H1 (cell line): Measurements from ENCODE around the gene FNDC10. TPM values are rescaled to one million over a fixed set of nuclear protein-coding genes. Genes with fewer than 3 reads are reported as not detected.

ENCODE experiments used
- CTCF ChIA-PET: fragments of 300-600 bp; sonication (Branson Sonifier 250); formaldehyde crosslinking; loops from one replicate; lab custom pipeline; 2021; ENCODE audit not compliant: partially characterized antibody; lab: Charles Lee
- POLR2A ChIA-PET: fragments of 300-600 bp; sonication (Branson Sonifier 250); formaldehyde crosslinking; loops from one replicate; lab custom pipeline; 2021; ENCODE audit warnings: inconsistent platforms; ENCODE audit not compliant: partially characterized antibody; lab: Charles Lee
- DNase-seq, 2 experiments: peaks; one replicate each; pipeline versions ENCODE4 v3.0.0 to v3.0.0-alpha.2; 2010 to 2022; ENCODE audit warnings: low spot score in 2 of 2, low read depth in 1 of 2, mixed read lengths in 1 of 2
- FAIRE-seq: peaks from 2 replicates; lab custom pipeline; 2011; peaks lifted over from hg19 to GRCh38; lab: Jason Lieb, UNC
- H2AFZ ChIP-seq: 2 replicates; pipeline ENCODE4 v1.8.1; 2012; ENCODE audit warnings: low read length, inconsistent platforms
- H2AK5ac ChIP-seq: 2 replicates; pipeline ENCODE4 v1.6.1; 2013; ENCODE audit warnings: low read depth, low read length
- H2BK120ac ChIP-seq: replicated peaks from 2 replicates; pipeline ENCODE3; 2013; ENCODE audit warnings: low read depth, low read length, inconsistent platforms
- H2BK12ac ChIP-seq: 2 replicates; pipeline ENCODE4 v1.6.1; 2013; ENCODE audit warnings: low read depth, low read length
- H2BK15ac ChIP-seq: 2 replicates; pipeline ENCODE4 v1.6.1; 2013; ENCODE audit warnings: low read length
- H2BK20ac ChIP-seq: 2 replicates; pipeline ENCODE4 v1.6.1; 2013; ENCODE audit warnings: low read length
- H2BK5ac ChIP-seq: 2 replicates; pipeline ENCODE4 v1.6.1; 2013; ENCODE audit warnings: low read depth, low read length
- H3K14ac ChIP-seq: 2 replicates; pipeline ENCODE4 v1.6.1; 2013; ENCODE audit warnings: inconsistent platforms; ENCODE audit not compliant: insufficient read length
- H3K18ac ChIP-seq: 2 replicates; pipeline ENCODE4 v1.6.1; 2013; ENCODE audit warnings: low read length; ENCODE audit errors: extremely low read depth
- H3K23ac ChIP-seq: 2 replicates; pipeline ENCODE4 v1.6.1; 2013; ENCODE audit warnings: inconsistent platforms; ENCODE audit not compliant: insufficient read length
- H3K23me2 ChIP-seq: 2 replicates; pipeline ENCODE4 v1.6.1; 2013; ENCODE audit warnings: low read depth, low read length
- H3K27ac ChIP-seq: 2 replicates; pipeline ENCODE4 v1.6.1; 2011; ENCODE audit warnings: low read depth, low read length, inconsistent platforms
- H3K27me3 ChIP-seq, 4 experiments: replicated peaks in 1 of 4; 1 replicate in 1 of 4; 2 replicates in 3 of 4; pipeline versions ENCODE4 v1.6.1 to v1.8.1; 2011 to 2013; ENCODE audit warnings: low read length in 3 of 4, mild to moderate bottlenecking in 3 of 4, inconsistent platforms in 2 of 4, mixed read lengths in 2 of 4, moderate library complexity in 1 of 4; ENCODE audit not compliant: control insufficient read depth in 3 of 4, insufficient read depth in 3 of 4; ENCODE audit errors: extremely low read depth in 1 of 4
- H3K36me3 ChIP-seq, 4 experiments: 2 replicates each; pipeline versions ENCODE4 v1.6.1 to v1.8.1; 2011 to 2013; ENCODE audit warnings: mild to moderate bottlenecking in 4 of 4, low read length in 3 of 4, moderate library complexity in 2 of 4, control low read depth in 1 of 4, inconsistent platforms in 1 of 4; ENCODE audit not compliant: insufficient read depth in 4 of 4, control insufficient read depth in 2 of 4
- H3K4ac ChIP-seq: replicated peaks from 2 replicates; pipeline ENCODE3; 2013; ENCODE audit warnings: low read length, low read depth, mixed read lengths, inconsistent platforms; ENCODE audit not compliant: insufficient read length
- H3K4me1 ChIP-seq, 4 experiments: replicated peaks in 1 of 4; 1 replicate in 1 of 4; 2 replicates in 3 of 4; pipeline versions ENCODE4 v1.6.1 to v1.8.1; 2011 to 2013; ENCODE audit warnings: low read length in 3 of 4, inconsistent platforms in 2 of 4, mixed read lengths in 1 of 4; ENCODE audit not compliant: insufficient read depth in 4 of 4, control insufficient read depth in 3 of 4
- H3K4me2 ChIP-seq, 2 experiments: 2 replicates each; pipeline versions ENCODE4 v1.6.1 to v1.8.1; 2011 to 2013; ENCODE audit warnings: low read depth in 2 of 2, low read length in 2 of 2, control low read depth in 1 of 2, inconsistent platforms in 1 of 2, mild to moderate bottlenecking in 1 of 2; ENCODE audit not compliant: insufficient read depth in 1 of 2
- H3K4me3 ChIP-seq, 4 experiments: fragments of 200-600, 300-600 bp in 1 of 4; sonication (generic), shearing (Covaris generic), sonication (Bioruptor Twin) in 1 of 4; 2 replicates each; pipeline versions ENCODE4 v1.5.1 to v1.8.1; 2011 to 2016; ENCODE audit warnings: low read length in 4 of 4, low read depth in 3 of 4, control low read depth in 2 of 4, inconsistent platforms in 2 of 4, mild to moderate bottlenecking in 2 of 4, mixed read lengths in 1 of 4, moderate library complexity in 1 of 4; ENCODE audit not compliant: insufficient read depth in 2 of 4; ENCODE audit errors: extremely low read depth in 1 of 4
- H3K56ac ChIP-seq: replicated peaks from 2 replicates; pipeline ENCODE3; 2013; ENCODE audit warnings: low read depth, mild to moderate bottlenecking, mixed read lengths, low read length, inconsistent platforms; ENCODE audit not compliant: insufficient read length
- H3K79me1 ChIP-seq: 2 replicates; pipeline ENCODE4 v1.6.1; 2013; ENCODE audit warnings: low read depth, low read length, control low read depth
- H3K79me2 ChIP-seq, 2 experiments: 2 replicates each; pipeline versions ENCODE4 v1.6.1 to v1.8.1; 2012 to 2013; ENCODE audit warnings: low read length in 2 of 2, mild to moderate bottlenecking in 2 of 2, inconsistent platforms in 1 of 2; ENCODE audit not compliant: insufficient read depth in 2 of 2, control insufficient read depth in 1 of 2
- H3K9ac ChIP-seq, 4 experiments: replicated peaks in 1 of 4; 1 replicate in 1 of 4; 2 replicates in 3 of 4; pipeline versions ENCODE4 v1.6.1 to v1.8.1; 2011 to 2013; ENCODE audit warnings: low read depth in 3 of 4, low read length in 3 of 4, control low read depth in 2 of 4, mild to moderate bottlenecking in 2 of 4, moderate library complexity in 2 of 4, inconsistent platforms in 1 of 4; ENCODE audit errors: extremely low read depth in 1 of 4
- H3K9me3 ChIP-seq, 2 experiments: 2 replicates each; pipeline versions ENCODE4 v1.6.1 to v1.8.1; 2012 to 2013; ENCODE audit warnings: mild to moderate bottlenecking in 2 of 2, moderate library complexity in 2 of 2, control low read depth in 1 of 2, inconsistent platforms in 1 of 2, low read depth in 1 of 2, low read length in 1 of 2, mixed read lengths in 1 of 2; ENCODE audit not compliant: insufficient read depth in 2 of 2
- H4K20me1 ChIP-seq, 2 experiments: replicated peaks in 1 of 2; 2 replicates each; pipeline versions ENCODE3 to v1.8.1; 2011 to 2013; ENCODE audit warnings: inconsistent platforms in 2 of 2, low read length in 2 of 2, mild to moderate bottlenecking in 1 of 2; ENCODE audit not compliant: insufficient read depth in 2 of 2, control insufficient read depth in 1 of 2
- H4K5ac ChIP-seq: 2 replicates; pipeline ENCODE4 v1.6.1; 2013; ENCODE audit warnings: low read length, low read depth, mixed read lengths, inconsistent platforms; ENCODE audit not compliant: insufficient read length
- H4K8ac ChIP-seq: 2 replicates; pipeline ENCODE4 v1.8.0; 2013; ENCODE audit warnings: mild to moderate bottlenecking, moderate library complexity, low read length, inconsistent platforms; ENCODE audit not compliant: insufficient read depth; ENCODE audit errors: extremely low read depth
- H4K91ac ChIP-seq: replicated peaks from 2 replicates; pipeline ENCODE3; 2013; ENCODE audit warnings: low read length, mixed read lengths, inconsistent platforms; ENCODE audit not compliant: insufficient read length
- CTCF ChIP-seq, 3 experiments: IDR thresholded peaks; 1 replicate in 2 of 3; 2 replicates in 1 of 3; pipeline versions ENCODE4 v1.5.1 to v1.6.1; 2011; ENCODE audit warnings: low read length in 3 of 3, mild to moderate bottlenecking in 3 of 3, inconsistent platforms in 2 of 3, low read depth in 1 of 3, moderate library complexity in 1 of 3; ENCODE audit not compliant: insufficient read depth in 1 of 3; ENCODE audit errors: control extremely low read depth in 1 of 3
- HDAC2 ChIP-seq, 2 experiments: fragments of 300-600 bp in 1 of 2; sonication (generic) in 1 of 2; IDR thresholded peaks; 2 replicates each; pipeline ENCODE4 v1.6.1; 2011 to 2012; ENCODE audit warnings: low read depth in 2 of 2, low read length in 2 of 2, mild to moderate bottlenecking in 2 of 2, moderate library complexity in 2 of 2, borderline replicate concordance in 1 of 2, inconsistent platforms in 1 of 2
- NANOG ChIP-seq: IDR thresholded peaks from 2 replicates; pipeline ENCODE4 v1.6.1; 2011; ENCODE audit warnings: low read length, low read depth, mild to moderate bottlenecking, inconsistent platforms; ENCODE audit not compliant: insufficient read depth, poor library complexity, severe bottlenecking
- POLR2A ChIP-seq, 2 experiments: IDR thresholded peaks; 1 replicate in 1 of 2; 2 replicates in 1 of 2; pipeline ENCODE4 v1.6.1; 2011; ENCODE audit warnings: low read depth in 2 of 2, low read length in 2 of 2, mild to moderate bottlenecking in 2 of 2; ENCODE audit errors: control extremely low read depth in 1 of 2
- SP2 ChIP-seq: IDR thresholded peaks from 2 replicates; pipeline ENCODE4 v1.6.1; 2012; ENCODE audit warnings: mild to moderate bottlenecking, low read length, inconsistent platforms
- SP4 ChIP-seq: IDR thresholded peaks from 2 replicates; pipeline ENCODE4 v1.6.1; 2012; ENCODE audit warnings: low read length, inconsistent platforms
- TCF12 ChIP-seq: IDR thresholded peaks from 2 replicates; pipeline ENCODE4 v1.6.1; 2011; ENCODE audit warnings: low read depth, mild to moderate bottlenecking, low read length
- WGBS, 2 experiments: shearing (Covaris generic) in 1 of 2; methylation state at CpG; one replicate each; pipeline versions ENCODE4 v1.1.6 to v1.1.7; 2013 to 2015; ENCODE audit warnings: low lambda C conversion rate in 2 of 2, mixed read lengths in 2 of 2, inconsistent platforms in 1 of 2, low coverage in 1 of 2, missing lambda C conversion rate in 1 of 2; ENCODE audit not compliant: insufficient replicate concordance in 2 of 2, insufficient coverage in 1 of 2, insufficient read length in 1 of 2; ENCODE audit errors: extremely low coverage in 1 of 2, missing lambda C conversion rate in 1 of 2; 5-methylcytosine and 5-hydroxymethylcytosine counted together
- polyA plus RNA-seq, 7 experiments: library from polyadenylated mRNA; depleted of rRNA in 3 of 7; stranded (reverse) in 5 of 7; unstranded in 2 of 7; fragments of >200 nt in 5 of 7; fragments of 200-250 nt in 2 of 7; gene quantifications; 1 replicate in 5 of 7; 2 replicates in 1 of 7; 4 replicates in 1 of 7; pipeline versions ENCODE4 v1.2.1 to v1.2.3, GENCODE V29; 2011 to 2013; ENCODE audit warnings: missing spikeins in 2 of 7, mixed read lengths in 2 of 7
- total RNA-seq: library from RNA; stranded (reverse); fragmentation: NEBNext Ultra II Directional; extraction: Animal tissue kit (Norgen Biotek cat#: 25700); gene quantifications from 2 replicates; pipeline ENCODE4 v1.2.1, GENCODE V29; 2021

Gene FNDC10
- total and polyA plus RNA-seq, 2 of the 8 experiments (the other 6 are each of a cell fraction or from before 2014, with no cell fraction given), result 19.0 to 21.8 TPM

DNA sequence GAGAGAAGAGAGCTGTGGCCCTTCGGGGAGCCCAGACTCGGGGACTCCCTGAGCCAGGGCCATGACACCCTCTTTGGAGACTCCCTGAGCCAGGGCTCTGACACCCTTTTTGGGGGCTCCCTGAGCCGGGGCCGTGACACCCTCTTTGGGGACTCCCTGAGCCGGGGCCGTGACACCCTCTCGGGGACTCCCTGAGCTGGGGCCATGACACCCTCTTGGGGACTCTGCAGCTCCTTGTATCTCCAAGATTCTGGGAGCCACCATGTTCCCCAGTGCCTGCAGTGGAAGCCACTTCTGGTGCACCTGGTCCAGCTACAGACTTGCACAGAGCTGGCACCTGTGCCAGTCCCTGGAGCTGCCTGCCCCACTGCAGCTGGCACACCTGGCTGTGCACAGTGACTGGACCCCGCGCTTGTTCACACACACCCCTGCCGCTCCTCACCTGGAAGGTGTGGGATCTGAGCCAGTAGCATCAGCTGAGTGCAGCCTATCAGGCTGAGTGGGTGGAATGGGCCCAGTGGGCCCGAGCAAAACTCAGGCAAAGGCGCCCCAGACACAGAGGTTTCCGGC lies 21.5 kb downstream of the FNDC10 start:
- H3K36me3 ChIP-seq, result no peaks in the 10 kb centered on the region
- H3K56ac ChIP-seq, result no peak overlapping the region
- H3K79me2 ChIP-seq, result peaks cover 3 to 10% of the 10 kb centered on the region in 2 experiments
- H3K23ac ChIP-seq, result no peak overlapping the region
- no peaks in the 10 kb centered on the region for H3K9me3 ChIP-seq
- H2AFZ ChIP-seq, result peak overlapping the region; percentile 0; the same call in 1 of the 2 replicates
- no peak overlapping the region for H3K27ac ChIP-seq
- 86% methylated on average over 13 of the region's 13 CpGs; no CpG with 5 or more reads in 1 of the 2 experiments for WGBS, 2 experiments
- no peak overlapping the region for H2AK5ac ChIP-seq
- H3K9ac ChIP-seq, result no peak overlapping the region
- FAIRE-seq (no peak), DNase-seq (no peak)
- H2BK20ac ChIP-seq, result no peak overlapping the region
- H3K4ac ChIP-seq, result no peak overlapping the region
- POLR2A ChIA-PET, result interaction anchor here (0.6 to 2.1 kb wide), 11 partner anchors 8 to 203 kb away, joined by 3 to 10 read pairs (median 4); partner anchors contain the start of gene MIB2
- no peaks in the 10 kb centered on the region for H3K79me1 ChIP-seq
- no peak overlapping the region for H2BK120ac ChIP-seq
- no peaks in the 10 kb centered on the region; a peak in 1 of 7 replicates for H3K27me3 ChIP-seq
- H4K20me1 ChIP-seq, result no peaks in the 10 kb centered on the region
- H3K4me1 ChIP-seq, result peaks cover 0 to under 1% (median 0%) of the 10 kb centered on the region in 4 experiments; a peak in 1 of 7 replicates
- H3K14ac ChIP-seq, result no peak overlapping the region
- H2BK15ac ChIP-seq, result no peak overlapping the region
- no peak overlapping the region for H4K91ac ChIP-seq
- no peak overlapping the region for H2BK5ac ChIP-seq
- H3K18ac ChIP-seq, result no peak overlapping the region
- peaks cover 7% of the 10 kb centered on the region; the same call in 1 of the 2 replicates for H3K23me2 ChIP-seq
- H4K5ac ChIP-seq, result no peak overlapping the region
- no peak overlapping the region; the same call in 1 of the 2 replicates for H4K8ac ChIP-seq
- H3K4me3 ChIP-seq, result no peak overlapping the region
- no peak for TF ChIP-seq CTCF (IDR thresholded peaks at IDR 0.05; ENCODE audit: control extremely low read depth in 1 of 3, insufficient read depth in 1 of 3, low read depth in 1 of 3, low read length in 3 of 3)
- TF ChIP-seq TCF12, result no peak
- no peak for TF ChIP-seq SP2
- TF ChIP-seq NANOG, result no peak
- no peak for TF ChIP-seq SP4
- no peak for TF ChIP-seq POLR2A (IDR thresholded peaks at IDR 0.05; ENCODE audit: control extremely low read depth in 1 of 2, low read depth in 2 of 2, low read length in 2 of 2)
- TF ChIP-seq HDAC2 (IDR thresholded peaks at IDR 0.05; ENCODE audit: borderline replicate concordance in 1 of 2, low read depth in 2 of 2, low read length in 2 of 2), result no peak
- H2BK12ac ChIP-seq, result no peak overlapping the region
- CTCF ChIA-PET, result interaction anchor here (0.6 to 2.8 kb wide), 9 partner anchors 8 to 577 kb away, joined by 3 to 15 read pairs (median 4); no protein-coding TSS in a partner anchor
- no peak overlapping the region for H3K4me2 ChIP-seq
